Measurements from ENCODE around the gene MPEG1.

Gene MPEG1

DNA sequence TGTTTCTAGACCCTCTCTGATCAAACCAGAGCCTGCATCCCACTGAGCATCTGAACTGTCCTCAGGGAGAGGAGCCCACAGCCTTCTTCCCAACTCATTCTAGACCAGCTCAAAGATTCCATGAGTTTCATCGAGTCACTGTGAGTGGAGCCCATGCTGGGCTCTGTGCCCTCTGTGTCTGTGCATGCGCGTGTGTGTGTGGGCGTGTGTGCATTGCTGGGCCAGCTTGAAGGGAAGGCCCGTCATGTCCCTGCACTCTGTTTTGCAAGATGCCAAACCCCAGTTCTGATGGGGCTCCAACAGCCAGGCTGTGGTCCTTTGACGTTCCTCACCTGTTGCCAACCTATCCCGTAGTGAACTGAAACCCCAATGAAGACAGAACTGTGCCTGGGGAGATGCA is 7.1 kb downstream of the MPEG1 start:
- Histone ChIP-seq H3K4me1 (ENCODE audit: insufficient read depth, low read length) (no peaks in the 10 kb centered on the region), H3K9ac (ENCODE audit: low read depth, low read length) (no peak overlapping the region), H3K9me3 (ENCODE audit: control insufficient read depth, insufficient read depth, low read length) (no peaks in the 10 kb centered on the region), H3K36me3 (ENCODE audit: insufficient read depth, low read length) (no peaks in the 10 kb centered on the region)

DNA sequence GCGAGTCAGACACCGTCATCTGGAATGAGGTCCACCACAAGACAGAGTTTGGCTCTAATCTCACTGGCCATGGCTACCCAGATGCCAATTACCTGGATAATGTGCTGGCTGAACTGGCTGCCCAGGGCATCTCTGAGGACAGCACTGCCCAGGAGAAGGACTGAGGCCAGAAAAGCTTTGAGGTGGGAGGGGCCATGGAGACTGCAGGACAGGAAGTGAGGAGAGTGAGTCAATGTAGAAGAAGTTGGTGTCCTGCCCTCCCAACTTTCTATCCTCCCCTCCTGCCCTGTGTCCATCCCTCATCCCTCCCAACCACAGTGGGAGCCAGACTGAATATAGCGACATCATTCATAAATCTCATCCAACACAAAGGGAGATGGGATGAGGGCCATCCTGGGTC is 8.0 kb downstream of the MPEG1 start:
- H3K4me1 ChIP-seq (ENCODE audit: insufficient read depth, low read length): no peaks in the 10 kb centered on the region
- no peak overlapping the region for H3K9ac ChIP-seq (ENCODE audit: low read depth, low read length)
- H3K36me3 ChIP-seq (ENCODE audit: insufficient read depth, low read length): no peaks in the 10 kb centered on the region
- H3K9me3 ChIP-seq (ENCODE audit: control insufficient read depth, insufficient read depth, low read length): no peaks in the 10 kb centered on the region

DNA sequence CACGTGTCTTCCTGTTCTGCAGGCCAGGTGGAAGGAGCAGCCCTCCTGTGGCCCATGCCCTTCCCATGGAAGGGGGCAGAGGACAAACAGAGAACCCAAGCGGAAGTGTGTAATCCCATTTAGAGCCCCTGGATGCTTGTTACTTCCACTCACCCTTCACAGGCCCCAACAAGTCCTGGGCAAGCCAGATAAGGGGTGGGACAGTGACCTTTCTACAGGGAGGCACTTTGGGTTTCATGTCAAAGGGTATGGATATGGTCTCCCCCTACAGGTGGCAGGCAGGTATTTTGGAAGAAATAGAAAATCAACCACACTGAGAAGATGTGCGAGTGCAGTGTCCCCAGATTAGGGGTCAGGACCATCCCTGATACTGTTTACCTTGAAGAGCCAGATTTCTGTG is 11.4 kb downstream of the MPEG1 start:
- Histone ChIP-seq H3K36me3 (ENCODE audit: insufficient read depth, low read length) (peaks cover 9% of the 10 kb centered on the region), H3K9me3 (ENCODE audit: control insufficient read depth, insufficient read depth, low read length) (no peaks in the 10 kb centered on the region), H3K9ac (ENCODE audit: low read depth, low read length) (no peak overlapping the region), H3K4me1 (ENCODE audit: insufficient read depth, low read length) (no peaks in the 10 kb centered on the region)

DNA sequence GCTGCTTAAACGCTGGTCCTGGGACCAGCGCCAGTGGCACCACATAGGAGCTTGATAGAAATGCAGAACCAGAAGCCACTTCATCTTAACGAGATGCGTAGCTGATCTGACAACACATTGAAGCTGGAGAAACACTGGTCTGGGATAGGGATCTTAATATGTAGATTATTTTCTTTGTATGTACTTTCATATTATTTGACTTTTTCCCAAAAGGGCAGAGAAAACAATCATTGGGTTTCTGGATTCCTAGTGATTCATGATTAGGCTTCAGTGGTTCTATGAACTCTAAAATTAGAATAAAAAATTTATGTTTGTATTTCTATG is 12.3 kb downstream of the MPEG1 start:
- Histone ChIP-seq H3K36me3 (ENCODE audit: insufficient read depth, low read length) (peaks cover 14% of the 10 kb centered on the region), H3K9me3 (ENCODE audit: control insufficient read depth, insufficient read depth, low read length) (no peaks in the 10 kb centered on the region; the same call in 1 of the 2 replicates), H3K9ac (ENCODE audit: low read depth, low read length) (no peak overlapping the region), H3K4me1 (ENCODE audit: insufficient read depth, low read length) (no peaks in the 10 kb centered on the region)

DNA sequence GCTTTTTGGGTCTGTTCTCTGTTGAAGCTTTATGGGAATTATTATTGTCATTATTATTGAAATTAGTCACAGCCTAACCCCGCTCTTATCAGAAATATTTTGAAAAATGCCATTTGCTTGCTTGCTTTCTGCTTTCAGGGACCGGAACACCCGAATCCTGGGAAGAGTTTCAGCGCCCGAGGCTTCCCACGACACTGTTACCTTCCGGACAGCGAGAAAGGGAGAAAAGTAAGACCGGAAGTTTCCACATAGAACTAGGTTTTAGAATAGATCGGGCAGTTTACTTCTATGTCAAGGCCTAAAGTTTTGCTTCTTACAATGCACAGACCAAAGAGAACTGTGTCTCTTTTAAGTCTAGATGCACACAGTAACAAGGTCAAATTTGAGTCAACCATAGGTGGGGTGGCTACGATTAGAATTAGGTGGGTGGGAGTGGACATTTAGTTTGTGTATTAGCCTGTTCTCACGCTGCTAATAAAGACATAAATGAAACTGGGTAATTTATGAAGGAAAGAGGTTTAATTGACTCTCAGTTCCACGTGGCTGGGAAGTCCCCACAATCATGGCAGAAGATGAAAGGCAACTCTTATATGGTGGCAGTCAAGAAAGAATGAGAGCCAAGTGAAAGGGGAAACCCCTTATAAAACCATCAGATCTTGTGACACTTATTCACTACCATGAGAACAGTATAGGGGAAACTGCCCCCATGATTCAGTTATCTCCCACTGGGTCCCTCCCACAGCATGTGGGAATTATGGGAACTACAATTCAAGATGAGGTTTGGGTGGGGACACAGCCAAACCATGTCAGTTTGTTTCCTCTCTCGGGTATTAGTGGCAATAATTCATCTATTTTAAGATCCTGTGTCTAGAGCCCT is 12.9 kb downstream of the MPEG1 start:
- Histone ChIP-seq H3K36me3 (ENCODE audit: insufficient read depth, low read length) (peaks cover 20% of the 10 kb centered on the region), H3K9me3 (ENCODE audit: control insufficient read depth, insufficient read depth, low read length) (no peaks in the 10 kb centered on the region; the same call in 1 of the 2 replicates), H3K9ac (ENCODE audit: low read depth, low read length) (no peak overlapping the region), H3K4me1 (ENCODE audit: insufficient read depth, low read length) (no peaks in the 10 kb centered on the region)

DNA sequence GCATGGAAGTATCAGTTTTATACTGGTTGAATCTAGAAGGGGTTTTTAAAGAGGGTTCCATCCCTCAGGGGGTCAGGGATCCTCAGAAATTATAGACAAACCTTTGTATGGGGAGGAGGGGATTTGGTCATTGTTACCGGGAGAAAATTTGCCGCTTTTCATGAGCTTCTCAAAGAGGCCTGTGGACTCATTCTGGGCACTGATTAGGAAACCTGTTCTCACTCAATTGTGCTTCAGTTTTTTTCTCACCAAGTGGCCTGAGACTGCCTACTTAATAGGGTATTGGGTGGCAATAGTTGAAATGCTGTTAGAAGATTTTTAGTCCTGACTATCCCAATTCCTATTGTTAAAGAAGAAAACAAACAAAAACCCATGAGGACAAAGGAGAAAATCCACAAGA is 14.0 kb downstream of the MPEG1 start:
- H3K36me3 ChIP-seq (ENCODE audit: insufficient read depth, low read length): peaks cover 22% of the 10 kb centered on the region
- no peak overlapping the region for H3K9ac ChIP-seq (ENCODE audit: low read depth, low read length)
- no peaks in the 10 kb centered on the region for H3K4me1 ChIP-seq (ENCODE audit: insufficient read depth, low read length)
- H3K9me3 ChIP-seq (ENCODE audit: control insufficient read depth, insufficient read depth, low read length): no peaks in the 10 kb centered on the region; the same call in 1 of the 2 replicates

DNA sequence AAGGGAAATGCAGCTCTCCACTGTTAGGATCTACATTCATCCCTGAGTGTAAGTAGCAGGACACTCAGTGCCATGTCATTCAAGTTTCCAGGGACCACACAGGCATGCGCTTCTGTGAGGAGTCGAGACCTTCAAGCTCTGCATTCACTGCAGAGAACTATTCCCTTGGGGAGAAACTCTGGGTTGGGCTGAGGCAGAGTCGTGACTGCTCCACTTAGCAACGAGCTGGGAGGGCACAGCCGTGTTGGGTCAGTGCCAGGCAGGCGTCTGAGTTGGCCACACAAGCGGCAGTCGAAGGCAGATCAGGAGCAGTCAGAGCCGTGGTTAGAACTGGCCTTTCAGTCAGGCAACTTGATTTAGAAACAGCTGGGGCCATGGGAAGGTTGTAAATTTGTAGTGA is 14.7 kb downstream of the MPEG1 start:
- H3K36me3 ChIP-seq (ENCODE audit: insufficient read depth, low read length): peaks cover 22% of the 10 kb centered on the region
- H3K4me1 ChIP-seq (ENCODE audit: insufficient read depth, low read length): no peaks in the 10 kb centered on the region
- H3K9ac ChIP-seq (ENCODE audit: low read depth, low read length): no peak overlapping the region
- no peaks in the 10 kb centered on the region; the same call in 1 of the 2 replicates for H3K9me3 ChIP-seq (ENCODE audit: control insufficient read depth, insufficient read depth, low read length)

DNA sequence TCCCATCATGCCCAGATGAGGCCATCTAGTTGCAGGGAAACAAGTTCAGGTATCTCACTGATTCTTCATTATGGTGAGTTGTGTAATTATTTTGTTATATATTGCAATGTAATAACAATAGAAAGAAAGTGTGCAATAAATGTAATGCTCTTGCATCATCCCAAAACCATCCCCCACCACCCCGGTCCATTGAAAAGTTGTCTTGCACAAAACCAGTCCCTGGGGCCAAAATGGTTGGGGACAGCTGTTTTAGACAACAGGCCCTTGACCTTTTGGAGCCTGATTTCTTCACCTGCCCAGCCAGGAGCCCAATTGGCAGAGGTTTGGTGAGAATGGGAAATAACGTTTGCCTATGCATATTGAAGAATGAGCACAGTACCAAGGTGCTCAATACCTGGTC is 15.9 kb downstream of the MPEG1 start:
- Histone ChIP-seq H3K9ac (ENCODE audit: low read depth, low read length) (no peak overlapping the region), H3K9me3 (ENCODE audit: control insufficient read depth, insufficient read depth, low read length) (no peaks in the 10 kb centered on the region; the same call in 1 of the 2 replicates), H3K36me3 (ENCODE audit: insufficient read depth, low read length) (peaks cover 30% of the 10 kb centered on the region), H3K4me1 (ENCODE audit: insufficient read depth, low read length) (no peaks in the 10 kb centered on the region)

DNA sequence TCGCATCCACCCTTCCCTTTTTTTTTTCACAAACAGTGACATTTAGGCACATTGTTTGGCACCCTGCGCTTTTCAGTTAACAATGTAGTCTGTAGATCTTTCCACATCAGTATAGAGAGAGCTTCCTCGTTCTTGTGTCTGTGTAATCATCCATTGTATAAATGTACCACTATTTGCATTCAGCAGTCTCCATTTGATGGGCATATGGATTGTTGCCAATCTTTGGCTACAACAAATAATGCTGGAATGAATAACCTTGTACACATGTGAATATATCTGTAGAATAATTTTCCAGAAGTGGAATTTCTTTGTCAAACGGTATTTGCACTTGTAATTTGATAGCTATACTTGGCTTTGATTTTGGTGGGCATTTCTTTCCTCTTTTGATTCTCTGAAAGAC is 17.1 kb downstream of the MPEG1 start:
- Histone ChIP-seq H3K36me3 (ENCODE audit: insufficient read depth, low read length) (peaks cover 30% of the 10 kb centered on the region), H3K9ac (ENCODE audit: low read depth, low read length) (no peak overlapping the region), H3K9me3 (ENCODE audit: control insufficient read depth, insufficient read depth, low read length) (no peaks in the 10 kb centered on the region; the same call in 1 of the 2 replicates), H3K4me1 (ENCODE audit: insufficient read depth, low read length) (no peaks in the 10 kb centered on the region)

DNA sequence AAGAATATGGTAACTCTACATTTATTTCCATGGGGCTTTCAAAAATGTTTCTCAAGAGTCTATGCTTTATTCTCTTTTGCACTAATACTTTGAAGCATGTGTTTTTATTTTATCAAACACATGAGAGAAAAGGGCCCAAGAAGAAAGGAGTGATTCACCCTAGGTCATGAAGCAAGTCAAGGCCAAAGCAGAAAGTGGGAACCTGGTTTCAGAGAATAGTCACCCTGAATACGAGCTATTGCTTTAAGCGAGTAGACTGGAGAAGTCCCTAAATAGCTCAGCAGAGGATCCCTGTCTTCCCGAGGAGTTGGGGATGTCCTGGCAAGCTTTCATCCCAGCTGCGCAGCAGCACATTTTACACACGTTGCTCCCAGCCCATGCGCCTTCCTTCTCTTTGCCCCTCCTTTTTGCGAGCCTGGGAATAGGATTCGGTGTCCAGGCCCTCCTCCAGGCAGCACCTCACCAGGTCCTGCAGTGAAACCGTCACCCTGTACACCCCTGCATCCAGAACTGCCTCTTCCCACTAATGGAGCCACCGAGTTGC is 19.1 kb downstream of the MPEG1 start:
- no peaks in the 10 kb centered on the region; the same call in 1 of the 2 replicates for H3K9me3 ChIP-seq (ENCODE audit: control insufficient read depth, insufficient read depth, low read length)
- peaks cover 30% of the 10 kb centered on the region for H3K36me3 ChIP-seq (ENCODE audit: insufficient read depth, low read length)
- no peak overlapping the region for H3K9ac ChIP-seq (ENCODE audit: low read depth, low read length)
- H3K4me1 ChIP-seq (ENCODE audit: insufficient read depth, low read length): no peaks in the 10 kb centered on the region

DNA sequence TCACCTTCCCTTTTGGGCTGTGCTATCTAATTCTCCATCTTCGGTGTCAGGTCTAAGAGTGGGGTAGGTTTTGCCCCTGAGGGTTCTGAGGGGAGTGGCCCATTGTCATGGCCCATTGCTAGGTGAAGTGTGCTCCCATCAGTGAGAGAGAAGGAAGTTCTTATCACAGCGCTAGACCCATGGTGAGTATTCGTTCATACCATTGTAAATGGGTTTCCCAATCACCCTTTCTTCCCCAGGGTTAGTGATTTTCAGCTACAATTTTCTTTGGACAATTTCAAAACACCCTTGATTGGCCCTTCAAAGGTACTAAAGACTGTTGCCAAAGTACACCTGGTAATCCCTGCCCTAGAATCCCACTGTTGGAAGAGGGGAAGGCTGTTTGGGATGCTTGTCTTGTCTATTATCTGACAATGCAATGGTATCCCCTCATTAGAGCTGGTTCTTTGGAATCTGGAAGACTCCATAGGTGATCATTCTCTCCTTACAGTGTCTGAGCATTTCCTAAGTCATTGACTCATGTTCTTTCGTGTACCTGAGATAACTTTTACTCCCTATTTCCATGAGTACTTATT is 20.2 kb downstream of the MPEG1 start:
- H3K36me3 ChIP-seq (ENCODE audit: insufficient read depth, low read length): peaks cover 30% of the 10 kb centered on the region
- no peak overlapping the region for H3K9ac ChIP-seq (ENCODE audit: low read depth, low read length)
- H3K4me1 ChIP-seq (ENCODE audit: insufficient read depth, low read length): no peaks in the 10 kb centered on the region
- H3K9me3 ChIP-seq (ENCODE audit: control insufficient read depth, insufficient read depth, low read length): no peaks in the 10 kb centered on the region; the same call in 1 of the 2 replicates

DNA sequence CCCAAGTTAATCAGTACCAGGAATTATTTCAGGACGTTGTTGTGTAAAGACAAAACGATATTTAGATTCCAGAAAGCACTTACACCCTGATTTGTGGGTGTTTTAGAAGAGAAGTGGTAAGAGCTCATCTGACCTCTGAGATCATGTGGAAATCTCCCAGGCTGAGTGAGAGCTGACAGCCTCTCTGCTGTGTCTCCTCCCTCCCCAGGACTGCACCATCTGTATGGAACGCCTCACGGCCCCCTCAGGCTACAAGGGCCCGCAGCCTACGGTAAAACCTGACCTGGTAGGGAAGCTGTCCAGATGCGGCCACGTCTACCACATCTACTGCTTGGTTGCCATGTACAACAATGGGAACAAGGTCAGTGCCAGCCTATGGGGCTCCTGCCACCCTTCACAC is 20.8 kb downstream of the MPEG1 start:
- no peaks in the 10 kb centered on the region for H3K4me1 ChIP-seq (ENCODE audit: insufficient read depth, low read length)
- H3K9me3 ChIP-seq (ENCODE audit: control insufficient read depth, insufficient read depth, low read length): no peaks in the 10 kb centered on the region; the same call in 1 of the 2 replicates
- H3K9ac ChIP-seq (ENCODE audit: low read depth, low read length): no peak overlapping the region
- H3K36me3 ChIP-seq (ENCODE audit: insufficient read depth, low read length): peaks cover 26% of the 10 kb centered on the region

DNA sequence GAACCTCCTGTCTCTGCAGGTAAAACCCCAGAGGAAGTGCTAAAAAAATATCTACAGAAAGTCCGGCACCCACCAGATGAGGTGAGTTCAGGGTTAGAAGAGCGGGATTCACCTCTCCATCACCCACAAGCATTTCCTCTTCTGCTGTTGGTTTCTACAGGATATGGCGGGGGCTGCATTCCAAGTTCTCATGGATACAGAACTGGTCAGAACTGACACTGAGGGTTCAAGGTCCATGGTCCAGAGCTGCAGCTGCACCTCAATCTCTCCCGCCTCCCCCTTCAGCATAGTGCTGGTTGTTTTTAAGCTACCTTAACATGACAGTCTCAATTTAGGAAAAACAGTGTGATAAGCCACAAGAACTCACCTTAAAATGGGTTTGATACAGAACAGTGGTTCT is 21.6 kb downstream of the MPEG1 start:
- no peak overlapping the region for H3K9ac ChIP-seq (ENCODE audit: low read depth, low read length)
- no peaks in the 10 kb centered on the region for H3K4me1 ChIP-seq (ENCODE audit: insufficient read depth, low read length)
- H3K36me3 ChIP-seq (ENCODE audit: insufficient read depth, low read length): peaks cover 18% of the 10 kb centered on the region

DNA sequence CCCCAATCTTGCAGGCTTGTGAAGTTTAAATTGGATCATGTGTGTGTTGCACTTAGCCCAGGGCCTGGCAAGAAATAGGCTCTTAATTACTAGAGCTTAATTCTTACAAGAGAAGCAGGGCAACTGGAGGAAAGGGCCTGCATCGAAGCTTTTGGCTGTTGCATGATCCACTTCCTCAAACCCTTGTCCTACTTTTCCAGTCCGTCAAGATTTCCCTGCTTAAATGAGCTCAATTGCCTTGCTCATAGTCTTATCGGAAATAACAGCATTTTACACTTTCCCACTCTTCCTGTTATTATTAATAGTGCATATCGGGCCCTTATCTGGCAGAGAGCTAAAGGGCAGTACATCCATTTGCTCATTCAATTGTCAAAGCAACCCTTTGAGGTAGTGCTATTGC is 22.7 kb downstream of the MPEG1 start:
- H3K9ac ChIP-seq (ENCODE audit: low read depth, low read length): no peak overlapping the region
- peaks cover 12% of the 10 kb centered on the region for H3K36me3 ChIP-seq (ENCODE audit: insufficient read depth, low read length)
- H3K9me3 ChIP-seq (ENCODE audit: control insufficient read depth, insufficient read depth, low read length): no peaks in the 10 kb centered on the region
- 0 out of 2 replicates have a peak, but pooled peaks cover 4% of the 10 kb centered on the region for H3K4me1 ChIP-seq (ENCODE audit: insufficient read depth, low read length)

More for the DNA sequence above, 21.6 kb downstream of the MPEG1 start:
- H3K9me3 ChIP-seq (ENCODE audit: control insufficient read depth, insufficient read depth, low read length): no peaks in the 10 kb centered on the region; the same call in 1 of the 2 replicates

DNA sequence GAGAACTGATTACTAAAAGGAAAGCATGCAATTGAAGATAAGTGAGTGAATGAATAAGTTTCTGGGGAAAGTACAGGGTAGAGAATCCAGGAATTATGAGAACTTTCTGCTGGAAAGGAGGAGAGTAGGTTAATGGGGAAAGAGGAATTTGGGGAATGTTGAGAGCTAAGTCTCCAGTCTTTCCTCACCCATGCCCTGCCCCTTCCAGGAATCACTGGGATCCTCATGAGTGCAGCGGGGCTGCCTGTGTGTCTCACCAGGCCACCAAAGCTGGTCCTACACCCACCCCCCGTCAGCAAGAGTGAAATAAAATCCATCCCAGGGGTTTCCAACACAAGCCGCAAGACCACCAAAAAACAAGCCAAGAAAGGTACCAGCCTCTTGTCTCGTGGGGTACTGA is 23.8 kb downstream of the MPEG1 start:
- Histone ChIP-seq H3K36me3 (ENCODE audit: insufficient read depth, low read length) (peaks cover 8% of the 10 kb centered on the region), H3K9ac (ENCODE audit: low read depth, low read length) (no peak overlapping the region)

More for the DNA sequence above, 23.8 kb downstream of the MPEG1 start:
- H3K9me3 ChIP-seq (ENCODE audit: control insufficient read depth, insufficient read depth, low read length): no peaks in the 10 kb centered on the region
- 0 out of 2 replicates have a peak, but pooled peaks cover 4% of the 10 kb centered on the region for H3K4me1 ChIP-seq (ENCODE audit: insufficient read depth, low read length)
